Natural killer cell (primary cell): ENCODE results near the gene JPH3. TPM values are rescaled to one million over a fixed set of nuclear protein-coding genes. Genes with fewer than 3 reads are reported as not detected.

Experiments
- ATAC-seq, 3 donors: fragments of 150-1000 bp in 2 of 3; fragments of 200-7000 bp in 1 of 3; cut with Tn5 transposase; 1 replicate in 1 of 3; 2 replicates in 2 of 3; pipeline ENCODE4 v1.10.0; 2021; ENCODE audit warnings: mild to moderate bottlenecking in 2 of 3, moderate library complexity in 2 of 3
- DNase-seq, 2 donors: peaks; one replicate each; pipeline versions ENCODE4 v3.0.0 to v3.0.0-alpha.2; 2013 to 2021; ENCODE audit warnings: mixed read lengths in 1 of 2
- H3K27ac ChIP-seq: one replicate; pipeline ENCODE4 v1.5.1; 2013; ENCODE audit warnings: mild to moderate bottlenecking, low read length
- H3K27me3 ChIP-seq: one replicate; pipeline ENCODE4 v1.6.1; 2013; ENCODE audit warnings: low read length; ENCODE audit not compliant: control insufficient read depth, insufficient read depth
- H3K36me3 ChIP-seq: one replicate; pipeline ENCODE4 v1.6.1; 2013; ENCODE audit warnings: low read length; ENCODE audit not compliant: control insufficient read depth, insufficient read depth
- H3K4me1 ChIP-seq: one replicate; pipeline ENCODE4 v1.6.1; 2013; ENCODE audit warnings: low read length; ENCODE audit not compliant: control insufficient read depth, insufficient read depth
- H3K4me3 ChIP-seq: one replicate; pipeline ENCODE4 v1.5.1; 2013; ENCODE audit warnings: low read length
- H3K9me3 ChIP-seq: one replicate; pipeline ENCODE4 v1.6.1; 2013; ENCODE audit warnings: low read length; ENCODE audit not compliant: control insufficient read depth, insufficient read depth
- H3K27ac Mint-ChIP-seq, 2 donors: one replicate each; pipeline ENCODE4 v1.8.0; 2022; ENCODE audit warnings: mild to moderate bottlenecking in 2 of 2, mixed read lengths in 2 of 2, moderate library complexity in 1 of 2
- H3K27me3 Mint-ChIP-seq, 2 donors: one replicate each; pipeline ENCODE4 v1.8.0; 2022; ENCODE audit warnings: low read depth in 2 of 2, mixed read lengths in 2 of 2
- H3K36me3 Mint-ChIP-seq: one replicate; pipeline ENCODE4 v1.8.0; 2022; ENCODE audit warnings: mixed read lengths
- H3K4me1 Mint-ChIP-seq, 2 donors: one replicate each; pipeline ENCODE4 v1.8.0; 2022; ENCODE audit warnings: mixed read lengths in 2 of 2
- H3K4me3 Mint-ChIP-seq: one replicate; pipeline ENCODE4 v1.8.0; 2022; ENCODE audit warnings: mild to moderate bottlenecking, moderate library complexity, mixed read lengths
- H3K9me3 Mint-ChIP-seq, 2 donors: one replicate each; pipeline ENCODE4 v1.8.0; 2022; ENCODE audit warnings: mixed read lengths in 2 of 2
- WGBS: methylation state at CpG from one replicate; pipeline ENCODE4 v1.1.7; 2013; ENCODE audit warnings: missing lambda C conversion rate; ENCODE audit not compliant: insufficient coverage; 5-methylcytosine and 5-hydroxymethylcytosine counted together
- intact Hi-C: fragments of 100-400 bp; cut with micrococcal nuclease; formaldehyde crosslinking; loops from one replicate; pipeline ENCODE4 v1.14.2; 2022
- total RNA-seq, 4 donors: library from RNA; stranded (reverse); fragments of 120-200 nt in 1 of 4; gene quantifications; one replicate each; pipeline versions ENCODE4 v1.2.3 to v1.2.4, GENCODE V29; 2013 to 2022
- TF ChIP-seq, protein P1 (sequence below): fragments of 200-600 bp; IDR thresholded peaks from one replicate; pipeline ENCODE4 v1.8.0; 2022; ENCODE audit warnings: antibody characterized with exemption

Gene JPH3
- total RNA-seq, 3 donors from 2014 or later (not counting 1 experiment from before 2014, with no cell fraction given), result not detected

DNA sequence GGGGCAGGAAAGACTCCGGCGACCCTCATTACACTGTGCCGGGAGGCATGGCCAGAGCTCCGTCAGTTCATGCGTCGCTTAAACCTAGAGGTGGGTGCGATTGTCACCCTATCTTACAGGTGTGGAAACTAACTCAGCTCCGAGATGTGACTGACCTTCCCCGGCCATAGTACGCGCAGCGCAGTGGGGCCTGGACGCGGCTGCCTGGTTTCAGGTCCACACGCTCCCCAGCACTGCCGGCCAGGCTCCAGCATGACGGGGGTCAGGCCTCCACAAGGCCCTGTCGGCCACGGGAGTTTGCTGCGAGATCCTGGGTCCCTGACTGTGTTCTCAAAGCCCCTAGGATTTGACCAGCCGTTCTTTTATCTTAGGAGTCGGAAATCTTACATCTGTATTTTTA is 34.4 kb downstream of the JPH3 start:
- TF ChIP-seq, protein P1, sequence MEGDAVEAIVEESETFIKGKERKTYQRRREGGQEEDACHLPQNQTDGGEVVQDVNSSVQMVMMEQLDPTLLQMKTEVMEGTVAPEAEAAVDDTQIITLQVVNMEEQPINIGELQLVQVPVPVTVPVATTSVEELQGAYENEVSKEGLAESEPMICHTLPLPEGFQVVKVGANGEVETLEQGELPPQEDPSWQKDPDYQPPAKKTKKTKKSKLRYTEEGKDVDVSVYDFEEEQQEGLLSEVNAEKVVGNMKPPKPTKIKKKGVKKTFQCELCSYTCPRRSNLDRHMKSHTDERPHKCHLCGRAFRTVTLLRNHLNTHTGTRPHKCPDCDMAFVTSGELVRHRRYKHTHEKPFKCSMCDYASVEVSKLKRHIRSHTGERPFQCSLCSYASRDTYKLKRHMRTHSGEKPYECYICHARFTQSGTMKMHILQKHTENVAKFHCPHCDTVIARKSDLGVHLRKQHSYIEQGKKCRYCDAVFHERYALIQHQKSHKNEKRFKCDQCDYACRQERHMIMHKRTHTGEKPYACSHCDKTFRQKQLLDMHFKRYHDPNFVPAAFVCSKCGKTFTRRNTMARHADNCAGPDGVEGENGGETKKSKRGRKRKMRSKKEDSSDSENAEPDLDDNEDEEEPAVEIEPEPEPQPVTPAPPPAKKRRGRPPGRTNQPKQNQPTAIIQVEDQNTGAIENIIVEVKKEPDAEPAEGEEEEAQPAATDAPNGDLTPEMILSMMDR, result no peak
- no peaks in the 10 kb centered on the region for H3K9me3 Mint-ChIP-seq
- no peaks in the 10 kb centered on the region for H3K36me3 ChIP-seq
- no peaks in the 10 kb centered on the region for H3K36me3 Mint-ChIP-seq
- peak overlapping the region; percentile 85 for H3K4me3 Mint-ChIP-seq
- no peak for DNase-seq
- intact Hi-C loops, result loop anchor here (2.0 to 5.0 kb wide), 3 partner anchors 132 to 434 kb away; partner anchors contain the start of gene C16orf95
- H3K4me1 ChIP-seq, result peaks cover 21% of the 10 kb centered on the region
- 89% methylated on average over 22 of the region's 22 CpGs for WGBS
- H3K27ac Mint-ChIP-seq, result no peak overlapping the region
- no peak overlapping the region for H3K4me3 ChIP-seq
- no peak for ATAC-seq
- H3K9me3 ChIP-seq, result no peaks in the 10 kb centered on the region
- H3K4me1 Mint-ChIP-seq, result peaks cover 0 to 26% of the 10 kb centered on the region in 2 donors
- no peak overlapping the region for H3K27ac ChIP-seq
- H3K27me3 ChIP-seq, result no peaks in the 10 kb centered on the region
- H3K27me3 Mint-ChIP-seq, result peaks cover 5 to 9% of the 10 kb centered on the region in 2 donors

DNA sequence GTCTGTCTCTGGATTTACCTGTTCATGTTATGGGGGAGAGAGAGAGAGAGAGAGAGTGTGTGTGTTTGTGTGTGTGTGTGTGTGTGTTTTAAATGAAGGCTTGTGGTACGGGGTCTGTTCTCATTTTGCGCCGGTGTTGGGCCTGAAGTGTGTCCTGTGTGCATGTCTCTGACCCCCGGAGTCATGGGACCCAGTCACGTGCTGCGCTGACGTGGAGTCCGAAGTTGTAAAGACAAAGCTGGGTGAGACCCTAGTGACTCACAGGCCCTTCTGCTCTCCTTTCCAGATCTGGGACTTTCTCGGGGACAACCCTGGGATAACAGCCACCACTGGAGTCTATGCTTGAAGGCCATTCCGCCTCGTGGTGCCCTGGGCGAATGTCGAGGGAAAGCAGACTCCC is 35.0 kb downstream of the JPH3 start:
- Histone ChIP-seq H3K9me3 (no peaks in the 10 kb centered on the region), H3K27ac (no peak overlapping the region), H3K4me1 (peaks cover 21% of the 10 kb centered on the region), H3K36me3 (no peaks in the 10 kb centered on the region), H3K4me3 (no peak overlapping the region), H3K27me3 (no peaks in the 10 kb centered on the region)
- no peaks in the 10 kb centered on the region for H3K9me3 Mint-ChIP-seq
- peaks cover 3% of the 10 kb centered on the region in 2 donors for H3K27me3 Mint-ChIP-seq
- no peak for ATAC-seq
- intact Hi-C loops, result loop anchor here (2.0 to 5.0 kb wide), 3 partner anchors 131 to 435 kb away; partner anchors contain the start of gene C16orf95
- H3K4me3 Mint-ChIP-seq, result no peak overlapping the region
- 95% methylated on average over 13 of the region's 13 CpGs for WGBS
- no peaks in the 10 kb centered on the region for H3K36me3 Mint-ChIP-seq
- TF ChIP-seq, protein P1, result no peak
- no peak for DNase-seq
- no peak overlapping the region for H3K27ac Mint-ChIP-seq
- H3K4me1 Mint-ChIP-seq, result peaks cover 0 to 26% of the 10 kb centered on the region in 2 donors

DNA sequence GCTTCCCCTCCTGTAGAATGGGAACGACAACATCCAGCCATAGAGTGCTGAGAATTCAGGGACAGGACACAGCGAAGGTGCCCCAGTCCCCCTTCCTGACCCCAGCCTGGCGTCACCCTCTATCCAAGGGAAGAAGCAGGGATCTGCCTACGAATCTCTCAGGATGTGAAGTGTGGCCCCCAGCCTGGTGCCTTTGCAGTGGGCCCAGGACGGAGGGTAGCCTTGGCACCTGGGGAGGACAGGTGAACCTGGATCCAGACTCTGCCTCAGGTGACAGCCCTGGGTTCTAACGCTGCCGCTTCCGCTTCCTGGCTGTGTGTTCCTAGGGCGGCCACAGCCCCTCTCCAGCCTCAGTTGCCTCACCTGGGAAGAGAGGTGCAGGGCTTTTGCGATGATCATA is 36.4 kb downstream of the JPH3 start:
- intact Hi-C loops, result loop anchor here (5.0 kb wide), 2 partner anchors 321 to 436 kb away; partner anchors contain the start of gene C16orf95
- Histone ChIP-seq H3K4me1 (peaks cover 21% of the 10 kb centered on the region), H3K9me3 (no peaks in the 10 kb centered on the region), H3K27ac (no peak overlapping the region), H3K4me3 (no peak overlapping the region), H3K27me3 (no peaks in the 10 kb centered on the region), H3K36me3 (no peaks in the 10 kb centered on the region)
- no peak for ATAC-seq
- WGBS, result 85% methylated on average over 10 of the region's 10 CpGs
- no peaks in the 10 kb centered on the region for H3K9me3 Mint-ChIP-seq
- H3K27me3 Mint-ChIP-seq, result peaks cover 0 to 3% of the 10 kb centered on the region in 2 donors
- H3K36me3 Mint-ChIP-seq, result no peaks in the 10 kb centered on the region
- TF ChIP-seq, protein P1, result no peak
- H3K27ac Mint-ChIP-seq, result no peak overlapping the region
- H3K4me1 Mint-ChIP-seq, result peaks cover 0 to 26% of the 10 kb centered on the region in 2 donors
- H3K4me3 Mint-ChIP-seq, result no peak overlapping the region
- no peak for DNase-seq

DNA sequence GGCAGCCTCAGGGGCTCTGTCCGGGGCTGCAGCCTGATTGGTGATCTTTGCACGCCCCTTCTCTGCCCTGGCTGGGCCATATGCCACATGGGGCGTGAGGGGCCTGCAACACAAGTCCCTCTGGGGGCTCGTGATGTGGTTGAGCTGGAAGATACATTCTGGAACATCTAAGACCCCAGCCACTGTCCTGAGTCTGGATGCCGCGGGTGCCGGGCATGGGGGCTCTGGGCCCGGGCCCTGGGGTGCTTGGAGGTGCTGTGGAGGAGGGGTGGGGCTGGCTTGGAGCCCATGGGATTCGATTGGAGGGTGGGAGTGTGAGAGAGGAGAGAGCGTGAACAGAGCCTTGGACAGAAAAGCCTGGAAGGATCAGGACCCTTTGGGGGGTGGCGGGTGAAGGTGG is 39.4 kb downstream of the JPH3 start:
- no peaks in the 10 kb centered on the region for H3K36me3 ChIP-seq
- Mint-ChIP-seq H3K36me3 (no peaks in the 10 kb centered on the region), H3K27me3 (peaks cover 0 to 3% of the 10 kb centered on the region in 2 donors), H3K4me1 (peaks cover 0 to 7% of the 10 kb centered on the region in 2 donors), H3K27ac (no peak overlapping the region), H3K9me3 (no peaks in the 10 kb centered on the region), H3K4me3 (no peak overlapping the region)
- no peak for DNase-seq
- H3K27ac ChIP-seq, result no peak overlapping the region
- intact Hi-C loops, result no loop called here
- no peaks in the 10 kb centered on the region for H3K27me3 ChIP-seq
- no peak overlapping the region for H3K4me3 ChIP-seq
- peaks cover under 1% of the 10 kb centered on the region for H3K4me1 ChIP-seq
- TF ChIP-seq, protein P1, result no peak
- no peaks in the 10 kb centered on the region for H3K9me3 ChIP-seq
- ATAC-seq, result no peak
- 80% methylated on average over 11 of the region's 11 CpGs for WGBS
